GM12874 (cell line): ENCODE data around the gene KLRB1.

Experiments used
- CTCF ChIP-seq: IDR thresholded peaks from 2 replicates; pipeline ENCODE4 v1.5.1; 2011; ENCODE audit warnings: low read depth, mild to moderate bottlenecking, control low read depth, low read length, moderate library complexity; ENCODE audit not compliant: insufficient read depth

KLRB1 gene

GRCh38 chr12:9617124-9617523 lies 9.4 kb upstream of the KLRB1 start:
- TF ChIP-seq CTCF = no peak

- no peak for TF ChIP-seq CTCF
These were observed 7.9 kb upstream of the KLRB1 start for GRCh38 chr12:9615420-9616136.

GRCh38 chr12:9606736-9607372 lies 862 bp downstream of the KLRB1 start:
- no peak for TF ChIP-seq CTCF

- TF ChIP-seq CTCF = no peak
These were observed 1.5 kb downstream of the KLRB1 start for GRCh38 chr12:9606247-9606646.

- no peak for TF ChIP-seq CTCF
These were observed 2.2 kb downstream of the KLRB1 start for GRCh38 chr12:9605483-9605882.

- no peak for TF ChIP-seq CTCF
These were observed 3.4 kb downstream of the KLRB1 start for GRCh38 chr12:9604287-9604686.

GRCh38 chr12:9598363-9598762 lies 9.4 kb downstream of the KLRB1 start:
- no peak for TF ChIP-seq CTCF
